Colon (tissue), 2 donors: ENCODE results near the gene PITPNM3.
A peak's percentile ranks its signal among the peaks of the same experiment; 100 is the strongest.
"Not testable (repeated sequence)": the region's sequence is repeated elsewhere in the genome, so short reads cannot be mapped to it uniquely, and the experiment has no call there.

Source experiments
- FAIRE-seq: peaks from 2 replicates; lab custom pipeline; 2012; peaks lifted over from hg19 to GRCh38; lab: Jason Lieb, UNC
- donor health status: control.
- donor health status: control.

The PITPNM3 gene

GRCh38 chr17:6556121-6557039, at the start of gene PITPNM3:
Gene PITPNM3, minus strand, starts transcription at chr17:6556555. Its CDS starts 149 bp downstream, at chr17:6556406.
- no peak for FAIRE-seq

GRCh38 chr17:6605142-6605541, 48.8 kb upstream of the PITPNM3 start:
- FAIRE-seq: no peak

- FAIRE-seq: no peak
Observed at GRCh38 chr17:6603744-6604325, 47.5 kb upstream of the PITPNM3 start.

- no peak for FAIRE-seq
Observed at GRCh38 chr17:6602141-6602540, 45.8 kb upstream of the PITPNM3 start.

- no peak for FAIRE-seq
Observed at GRCh38 chr17:6599364-6599763, 43.0 kb upstream of the PITPNM3 start.

GRCh38 chr17:6597727-6598126, 41.4 kb upstream of the PITPNM3 start:
- no peak for FAIRE-seq

- no peak for FAIRE-seq
Observed at GRCh38 chr17:6596941-6597340, 40.6 kb upstream of the PITPNM3 start.

GRCh38 chr17:6596511-6596910, 40.2 kb upstream of the PITPNM3 start:
- FAIRE-seq: no peak

- no peak for FAIRE-seq
Observed at GRCh38 chr17:6596081-6596480, 39.7 kb upstream of the PITPNM3 start.

GRCh38 chr17:6593371-6593770, 37.0 kb upstream of the PITPNM3 start:
- FAIRE-seq: not testable (repeated sequence)

GRCh38 chr17:6592173-6592572, 35.8 kb upstream of the PITPNM3 start:
- FAIRE-seq: peak; percentile 5

- FAIRE-seq: no peak
Observed at GRCh38 chr17:6591599-6592158, 35.3 kb upstream of the PITPNM3 start.

GRCh38 chr17:6589266-6589946, 33.1 kb upstream of the PITPNM3 start:
- no peak for FAIRE-seq

GRCh38 chr17:6588165-6588564, 31.8 kb upstream of the PITPNM3 start:
- no peak for FAIRE-seq

- FAIRE-seq: no peak
Observed at GRCh38 chr17:6587310-6587709, 31.0 kb upstream of the PITPNM3 start.

- no peak for FAIRE-seq
Observed at GRCh38 chr17:6583411-6583810, 27.1 kb upstream of the PITPNM3 start.

GRCh38 chr17:6580625-6581024, 24.3 kb upstream of the PITPNM3 start:
- FAIRE-seq: no peak

GRCh38 chr17:6578491-6578890, 22.1 kb upstream of the PITPNM3 start:
- no peak for FAIRE-seq

- no peak for FAIRE-seq
Observed at GRCh38 chr17:6577686-6578263, 21.4 kb upstream of the PITPNM3 start.

GRCh38 chr17:6576038-6576785, 19.9 kb upstream of the PITPNM3 start:
- FAIRE-seq: no peak

GRCh38 chr17:6575596-6575988, 19.2 kb upstream of the PITPNM3 start:
- no peak for FAIRE-seq
